Stimulated activated CD8-positive, alpha-beta memory T cell treated with anti-CD3 and anti-CD28 coated beads, Interleukin-4, amount 100 ng/mL, for 48 hours (primary cell): Measurements from ENCODE around the gene MSANTD7.
"Not testable (repeated sequence)": the region's sequence is repeated elsewhere in the genome, so short reads cannot be mapped to it uniquely, and the experiment has no call there.

Source experiments
- DNase-seq: peaks from one replicate; pipeline ENCODE4 v3.0.0-alpha.2; 2020

MSANTD7 gene

GRCh38 chr10:14837757-14838581 is at the start of gene MSANTD7, which contains the start of the genes CDNF and HSPA14:
TSS of gene MSANTD7 (plus strand) at chr10:14838306. CDS start at chr10:14842285, 3,979 bp downstream.
TSS of gene CDNF (minus strand) at chr10:14838037. CDS start at chr10:14837946, 91 bp downstream.
TSS of gene HSPA14 (plus strand) at chr10:14838306. CDS start at chr10:14838403, 97 bp downstream.
- peak; percentile 99 for DNase-seq

- DNase-seq: no peak
These were observed 39.5 kb upstream of the MSANTD7 start for GRCh38 chr10:14798636-14799035.

DNA sequence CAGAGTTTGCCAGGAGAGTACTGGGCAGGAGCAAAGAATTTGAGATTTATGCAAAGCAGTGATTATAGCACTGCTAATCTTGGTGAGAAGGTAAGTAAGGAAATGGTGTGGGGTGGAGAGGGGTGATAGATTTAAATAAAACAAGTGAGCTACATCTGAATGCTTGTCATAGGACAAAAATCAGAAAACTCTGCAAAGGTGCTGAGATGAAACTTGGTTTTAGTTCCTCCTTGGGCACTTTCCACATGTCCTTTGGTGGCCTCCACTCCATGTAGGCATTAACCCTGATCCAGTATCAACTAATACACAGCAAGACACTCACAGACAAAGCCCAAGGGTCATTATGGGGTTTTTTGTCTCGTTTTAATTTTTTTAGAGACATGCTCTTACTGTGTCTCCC is 37.7 kb upstream of the MSANTD7 start:
- DNase-seq: no peak

GRCh38 chr10:14801723-14802122 is 36.4 kb upstream of the MSANTD7 start:
- no peak for DNase-seq

DNA sequence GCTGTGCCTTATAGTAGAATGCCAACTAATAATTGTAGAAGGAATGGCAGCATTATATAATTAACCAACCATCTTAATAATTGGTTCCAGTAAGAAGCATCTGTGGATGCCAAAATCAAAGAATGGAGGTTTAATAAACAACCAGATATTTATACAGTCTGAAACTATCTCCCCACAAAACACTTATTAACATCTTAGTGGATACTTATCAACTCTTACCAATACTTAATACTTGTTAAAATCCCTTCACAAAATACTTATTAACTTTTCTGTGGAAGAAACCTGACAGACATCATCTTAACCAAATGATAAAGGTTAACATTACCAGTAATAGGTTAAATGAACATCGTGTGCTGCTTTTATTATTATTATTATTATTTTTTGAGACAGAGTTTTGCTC is 34.3 kb upstream of the MSANTD7 start:
- DNase-seq: no peak

DNA sequence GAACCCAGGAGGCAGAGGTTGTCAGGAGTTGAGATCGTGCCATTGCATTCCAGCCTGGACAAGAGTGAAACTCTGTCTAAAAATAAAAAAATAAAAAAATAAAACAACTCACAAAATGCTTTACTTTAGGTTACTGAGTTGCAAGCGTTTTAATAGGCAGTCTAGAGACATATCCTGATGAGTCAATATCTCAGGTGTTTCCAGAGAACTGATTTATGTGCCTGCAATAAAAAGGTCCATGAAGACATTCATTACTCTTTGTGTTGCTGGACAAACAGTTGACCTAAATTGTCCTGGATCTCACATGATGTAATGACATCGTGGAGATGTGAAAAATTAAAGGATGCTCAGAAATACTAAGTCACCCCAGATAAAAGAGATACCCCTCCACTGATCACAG is 31.8 kb upstream of the MSANTD7 start:
- DNase-seq: no peak

DNA sequence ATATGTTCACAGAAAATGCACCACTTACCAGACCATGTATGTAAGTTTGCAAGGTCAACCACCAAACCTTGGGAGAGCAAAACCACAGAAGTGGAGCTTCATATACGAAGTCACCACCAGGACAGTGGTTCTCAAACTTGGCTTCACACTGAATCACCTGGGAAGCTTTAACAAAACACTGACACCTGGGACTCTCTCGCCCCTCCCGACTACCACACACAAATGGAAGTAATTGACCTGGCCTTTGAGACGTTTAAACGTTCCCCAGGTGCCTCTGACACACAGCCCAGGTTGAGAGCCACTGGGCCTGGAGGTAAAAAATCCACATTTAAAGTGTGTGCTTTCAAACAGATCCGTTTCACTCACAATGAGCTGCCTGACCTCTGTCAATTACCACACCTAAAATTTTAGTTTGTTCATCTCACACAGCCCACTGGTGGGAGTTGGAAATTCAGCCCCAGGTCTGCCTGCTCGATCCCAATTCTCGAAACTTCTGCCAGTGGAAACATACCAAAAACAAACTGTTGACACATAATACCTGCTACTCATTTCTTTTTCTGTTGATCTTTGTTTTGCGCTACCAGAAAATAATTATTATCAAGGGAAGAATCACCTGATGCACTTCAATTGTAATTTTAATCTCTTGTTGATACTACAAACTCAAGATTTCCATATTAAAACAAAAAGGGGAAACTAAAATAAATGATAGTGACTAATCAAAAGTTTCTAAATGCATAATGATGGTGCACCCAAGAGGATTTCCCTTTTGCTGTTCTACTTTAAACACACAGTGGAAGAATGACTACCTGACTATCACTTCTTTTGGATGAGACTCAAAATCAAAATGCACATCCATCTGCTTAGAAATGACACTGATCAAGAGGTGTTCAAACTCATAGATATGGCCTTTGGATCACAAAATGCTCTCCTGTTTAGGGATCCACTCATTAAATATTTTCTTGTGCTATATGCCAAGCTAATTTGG is 26.8 kb upstream of the MSANTD7 start:
- DNase-seq: no peak

DNA sequence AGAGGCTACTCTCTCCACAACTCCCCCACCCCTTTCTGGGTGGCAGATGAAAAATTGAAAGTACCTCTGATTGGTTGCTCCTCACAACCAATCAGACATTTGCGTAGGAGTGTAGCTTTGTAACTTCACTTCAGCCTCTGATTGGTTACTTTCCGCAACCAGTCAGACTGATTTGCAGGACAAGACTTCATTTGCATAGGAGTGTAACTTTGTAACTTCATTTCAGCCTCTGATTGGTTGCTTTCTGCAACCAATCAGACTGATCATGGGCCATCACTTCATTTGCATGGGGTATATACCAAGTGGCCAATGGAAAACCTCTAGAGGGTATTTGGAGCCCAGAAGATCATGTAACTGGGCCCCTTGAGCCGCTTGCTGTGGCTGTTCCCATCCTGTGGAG is 25.8 kb upstream of the MSANTD7 start:
- no peak for DNase-seq

DNA sequence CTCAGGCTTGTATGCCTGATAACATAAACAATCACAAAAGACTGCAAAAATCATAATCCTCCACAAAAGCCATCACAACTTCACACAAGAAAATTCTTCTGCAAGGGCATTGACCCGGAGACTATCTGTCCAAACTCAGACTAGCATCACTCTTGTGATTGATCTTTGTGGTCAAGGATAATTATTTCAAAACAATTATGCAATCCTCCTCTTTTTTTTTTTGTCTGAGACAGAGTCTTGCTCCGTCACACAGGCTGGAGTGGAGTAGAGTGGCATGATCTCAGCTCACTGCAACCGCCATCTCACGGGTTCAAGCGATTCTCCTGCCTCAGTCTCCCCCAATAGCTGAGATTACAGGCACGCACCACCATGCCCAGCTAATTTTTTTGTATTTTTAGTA is 22.4 kb upstream of the MSANTD7 start:
- no peak for DNase-seq

GRCh38 chr10:14816717-14817116 is 21.4 kb upstream of the MSANTD7 start:
- not testable (repeated sequence) for DNase-seq

- DNase-seq: no peak
These were observed 17.9 kb upstream of the MSANTD7 start for GRCh38 chr10:14820010-14820774.

- DNase-seq: no peak
These were observed 17.3 kb upstream of the MSANTD7 start for GRCh38 chr10:14820775-14821154.

GRCh38 chr10:14821635-14822375 is 16.3 kb upstream of the MSANTD7 start:
- no peak for DNase-seq

DNA sequence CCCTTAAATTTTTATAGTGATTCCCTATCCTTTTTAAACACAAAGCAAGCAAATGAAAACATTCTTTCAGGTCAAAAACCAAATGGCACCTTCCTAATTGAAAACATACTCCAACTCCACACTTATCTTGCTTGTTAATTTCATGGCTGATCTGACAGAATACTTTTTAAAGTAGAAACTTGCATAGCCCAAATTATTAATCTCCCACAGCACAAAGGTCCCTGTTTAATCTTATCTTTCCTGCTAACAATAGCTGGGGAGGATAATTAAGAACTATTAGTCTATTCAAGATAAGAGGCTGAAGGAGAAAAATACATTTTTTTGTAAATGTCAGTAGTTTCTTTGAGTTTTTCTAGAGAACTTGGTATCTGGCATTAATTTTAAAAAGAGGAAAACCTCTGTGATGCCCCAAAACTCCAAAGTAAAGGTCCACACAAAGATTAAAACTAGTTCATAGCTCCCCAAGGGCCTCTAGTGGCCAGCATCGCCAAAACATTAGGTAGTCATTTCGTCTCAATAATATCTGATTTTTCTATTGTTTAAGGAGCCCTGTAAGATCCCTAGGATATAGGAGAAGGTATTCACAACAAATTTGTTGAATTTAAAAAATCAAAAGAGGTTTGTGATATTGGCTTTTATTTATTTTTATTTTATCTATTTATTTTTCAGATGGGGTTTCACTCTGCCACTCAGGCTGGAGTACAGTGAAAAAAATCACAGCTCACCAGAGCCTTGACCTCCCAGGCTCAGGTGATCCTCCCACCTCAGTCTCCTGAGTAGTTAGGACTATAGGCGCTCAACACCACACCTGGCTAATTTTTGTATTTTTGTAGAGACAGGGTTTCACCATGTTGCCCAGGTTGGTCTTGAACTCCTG is 15.0 kb upstream of the MSANTD7 start:
- peak; percentile 43 for DNase-seq

GRCh38 chr10:14823966-14824365 is 14.1 kb upstream of the MSANTD7 start:
- no peak for DNase-seq

GRCh38 chr10:14826076-14826829 is 11.9 kb upstream of the MSANTD7 start:
- DNase-seq: no peak

- no peak for DNase-seq
These were observed 5.0 kb upstream of the MSANTD7 start for GRCh38 chr10:14833106-14833505.

- no peak for DNase-seq
These were observed 1.9 kb upstream of the MSANTD7 start for GRCh38 chr10:14836208-14836607.

DNA sequence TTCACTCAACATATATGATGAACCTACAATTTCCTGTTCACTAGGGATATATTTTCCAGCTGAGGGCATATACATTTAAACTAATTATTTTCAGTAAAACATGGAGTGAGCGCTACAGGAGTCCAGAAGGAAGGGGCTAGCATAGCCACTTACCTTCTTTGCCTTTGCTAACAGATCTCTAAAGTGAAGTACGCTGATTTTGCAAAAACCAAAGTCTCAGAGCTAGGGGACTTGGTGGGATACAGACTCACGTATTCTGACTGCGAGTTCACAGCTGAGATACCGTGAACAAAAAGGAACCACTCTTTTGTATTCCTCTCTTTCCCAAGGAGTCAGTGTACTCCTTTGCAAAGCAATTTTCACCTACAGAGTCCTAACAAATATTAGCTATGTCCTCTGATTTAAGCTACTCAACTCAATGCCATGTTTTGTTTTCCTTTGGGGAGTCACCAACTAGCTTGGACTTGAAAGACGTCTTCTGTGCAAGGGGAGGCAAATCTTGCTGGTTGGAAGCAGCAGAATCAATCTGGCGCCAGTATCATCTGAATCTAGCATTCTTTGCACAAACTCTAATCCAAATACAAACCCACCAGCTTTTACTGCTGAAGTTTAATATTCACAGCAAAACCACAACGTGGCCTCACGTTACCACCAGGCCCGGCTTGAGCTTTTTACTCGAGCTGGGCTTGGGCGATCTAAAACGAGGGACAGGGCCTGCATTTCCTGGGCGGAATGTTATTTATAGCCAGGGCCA is 926 bp upstream of the MSANTD7 start:
- DNase-seq: no peak
